Caco-2 (cell line): ENCODE data around the gene MMP28. TPM values are rescaled to one million over a fixed set of nuclear protein-coding genes. Genes with fewer than 3 reads are reported as not detected.
A peak's percentile ranks its signal among the peaks of the same experiment; 100 is the strongest.

Source experiments
- BruUV-seq: library from RNA; stranded (reverse); fragments of 400-500 nt; replicated peaks from 2 replicates; lab custom pipeline; 2021; lab: Mats Ljungman, UMichigan
- CTCF ChIA-PET: fragments of 300-600 bp; sonication (Branson Sonifier 250); formaldehyde crosslinking; loops from one replicate; lab custom pipeline; 2022; ENCODE audit warnings: antibody characterized with exemption; lab: Charles Lee
- POLR2A ChIA-PET: fragments of 300-600 bp; sonication (Branson Sonifier 250); formaldehyde crosslinking; loops from one replicate; lab custom pipeline; 2022; ENCODE audit warnings: antibody characterized with exemption; lab: Charles Lee
- DNase-seq, 2 experiments: peaks; one replicate each; pipeline versions ENCODE4 v3.0.0 to v3.0.0-alpha.2; 2020 to 2022
- H3K27me3 ChIP-seq: replicated peaks from 2 replicates; pipeline ENCODE4 v1.6.0; 2011; ENCODE audit warnings: low read length; ENCODE audit not compliant: control insufficient read depth, insufficient read depth
- H3K36me3 ChIP-seq: 2 replicates; pipeline ENCODE4 v1.5.1; 2011; ENCODE audit warnings: low read length; ENCODE audit not compliant: control insufficient read depth, insufficient read depth
- H3K4me1 ChIP-seq: fragments of 250-450 bp; sonication (Bioruptor Pico); 2 replicates; pipeline ENCODE4 v1.5.1; 2020; ENCODE audit warnings: mild to moderate bottlenecking
- H3K4me3 ChIP-seq: 2 replicates; pipeline ENCODE4 v1.5.1; 2011; ENCODE audit warnings: low read depth, mild to moderate bottlenecking, control low read depth, low read length
- H3K9me3 ChIP-seq: fragments of 250-450 bp; sonication (Bioruptor Pico); 2 replicates; pipeline ENCODE4 v1.5.1; 2020; ENCODE audit warnings: mild to moderate bottlenecking, moderate library complexity
- H3K27ac Mint-ChIP-seq: one replicate; pipeline ENCODE4 v1.8.0; 2022; ENCODE audit warnings: mixed read lengths; ENCODE audit not compliant: unreplicated experiment
- H3K27me3 Mint-ChIP-seq: one replicate; pipeline ENCODE4 v1.8.0; 2022; ENCODE audit warnings: mixed read lengths; ENCODE audit not compliant: insufficient read depth, unreplicated experiment
- H3K36me3 Mint-ChIP-seq: one replicate; pipeline ENCODE4 v1.8.0; 2022; ENCODE audit warnings: mild to moderate bottlenecking, mixed read lengths; ENCODE audit not compliant: insufficient read depth, unreplicated experiment
- H3K4me1 Mint-ChIP-seq: one replicate; pipeline ENCODE4 v1.8.0; 2022; ENCODE audit warnings: low read depth, mixed read lengths; ENCODE audit not compliant: unreplicated experiment
- H3K4me3 Mint-ChIP-seq: one replicate; pipeline ENCODE4 v1.8.0; 2022; ENCODE audit warnings: mild to moderate bottlenecking, moderate library complexity, mixed read lengths; ENCODE audit not compliant: unreplicated experiment
- H3K9me3 Mint-ChIP-seq: one replicate; pipeline ENCODE4 v1.8.0; 2022; ENCODE audit warnings: mixed read lengths; ENCODE audit not compliant: unreplicated experiment
- intact Hi-C: fragments of 100-400 bp; cut with micrococcal nuclease; formaldehyde crosslinking; loops from one replicate; pipeline ENCODE4 v1.10.0; 2022; ENCODE audit not compliant: unreplicated experiment
- total RNA-seq: library from RNA; stranded (reverse); gene quantifications from 2 replicates; pipeline ENCODE4 v1.2.3, GENCODE V29; 2022
- TF ChIP-seq, protein P1 (sequence below), 2 experiments: fragments of 200-600 bp in 1 of 2; IDR thresholded peaks; 1 replicate in 1 of 2; 2 replicates in 1 of 2; pipeline versions ENCODE4 v1.5.1 to v1.8.0; 2011 to 2022; ENCODE audit warnings: antibody characterized with exemption in 1 of 2, control low read depth in 1 of 2, inconsistent platforms in 1 of 2, low read depth in 1 of 2, low read length in 1 of 2, mild to moderate bottlenecking in 1 of 2, moderate library complexity in 1 of 2; ENCODE audit not compliant: insufficient read depth in 1 of 2, severe bottlenecking in 1 of 2, unreplicated experiment in 1 of 2

MMP28 gene
- total RNA-seq, 1 experiment from 2014 or later, result not detected

- DNase-seq, result peak; percentile 42 to 65
- BruUV-seq, result no TSS peak
- ChIA-PET CTCF (interaction anchor here (1.0 to 1.2 kb wide), 3 partner anchors 21 to 113 kb away, joined by 3 to 5 read pairs (median 5); no protein-coding TSS in a partner anchor), POLR2A (no interaction called here)
- Histone ChIP-seq H3K4me1 (peaks cover 7% of the 10 kb centered on the region), H3K36me3 (no peaks in the 10 kb centered on the region; the same call in 1 of the 2 replicates), H3K9me3 (no peaks in the 10 kb centered on the region), H3K27me3 (no peaks in the 10 kb centered on the region), H3K4me3 (no peak overlapping the region)
- Mint-ChIP-seq H3K27ac (no peak overlapping the region), H3K4me1 (peaks cover 14% of the 10 kb centered on the region), H3K36me3 (peaks cover 45% of the 10 kb centered on the region), H3K9me3 (no peaks in the 10 kb centered on the region), H3K27me3 (no peaks in the 10 kb centered on the region), H3K4me3 (no peak overlapping the region)
- intact Hi-C loops, result no loop called here
- TF ChIP-seq, protein P1, sequence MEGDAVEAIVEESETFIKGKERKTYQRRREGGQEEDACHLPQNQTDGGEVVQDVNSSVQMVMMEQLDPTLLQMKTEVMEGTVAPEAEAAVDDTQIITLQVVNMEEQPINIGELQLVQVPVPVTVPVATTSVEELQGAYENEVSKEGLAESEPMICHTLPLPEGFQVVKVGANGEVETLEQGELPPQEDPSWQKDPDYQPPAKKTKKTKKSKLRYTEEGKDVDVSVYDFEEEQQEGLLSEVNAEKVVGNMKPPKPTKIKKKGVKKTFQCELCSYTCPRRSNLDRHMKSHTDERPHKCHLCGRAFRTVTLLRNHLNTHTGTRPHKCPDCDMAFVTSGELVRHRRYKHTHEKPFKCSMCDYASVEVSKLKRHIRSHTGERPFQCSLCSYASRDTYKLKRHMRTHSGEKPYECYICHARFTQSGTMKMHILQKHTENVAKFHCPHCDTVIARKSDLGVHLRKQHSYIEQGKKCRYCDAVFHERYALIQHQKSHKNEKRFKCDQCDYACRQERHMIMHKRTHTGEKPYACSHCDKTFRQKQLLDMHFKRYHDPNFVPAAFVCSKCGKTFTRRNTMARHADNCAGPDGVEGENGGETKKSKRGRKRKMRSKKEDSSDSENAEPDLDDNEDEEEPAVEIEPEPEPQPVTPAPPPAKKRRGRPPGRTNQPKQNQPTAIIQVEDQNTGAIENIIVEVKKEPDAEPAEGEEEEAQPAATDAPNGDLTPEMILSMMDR (IDR thresholded peaks at IDR 0.05; ENCODE audit: insufficient read depth in 1 of 2, low read depth in 1 of 2, low read length in 1 of 2, severe bottlenecking in 1 of 2, unreplicated experiment in 1 of 2), result no peak
Observed at GRCh38 chr17:35726127-35726952, 69.1 kb downstream of the MMP28 start.

DNA sequence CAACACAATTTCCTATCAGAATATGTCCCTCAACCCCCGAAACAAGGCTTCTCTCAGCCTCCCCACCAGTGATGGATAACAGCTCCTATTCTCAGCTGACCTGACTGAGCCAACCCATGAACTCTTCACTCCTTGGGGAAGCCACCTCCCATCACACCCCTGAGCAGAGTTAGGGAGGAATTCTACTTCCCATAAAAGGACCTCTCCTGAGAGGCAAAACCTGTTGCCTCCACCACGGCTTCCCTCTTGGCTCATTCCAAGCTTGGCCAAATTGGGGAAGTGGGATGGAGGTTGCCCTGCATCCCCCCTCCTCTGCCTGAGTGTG lies 69.7 kb downstream of the MMP28 start:
- Histone ChIP-seq H3K36me3 (peaks cover 1% of the 10 kb centered on the region; the same call in 1 of the 2 replicates), H3K9me3 (no peaks in the 10 kb centered on the region), H3K4me3 (no peak overlapping the region), H3K4me1 (peaks cover under 1% of the 10 kb centered on the region; the same call in 1 of the 2 replicates), H3K27me3 (no peaks in the 10 kb centered on the region)
- intact Hi-C loops, result no loop called here
- H3K36me3 Mint-ChIP-seq, result peaks cover 50% of the 10 kb centered on the region
- CTCF ChIA-PET, result interaction anchor here (1.0 kb wide), 1 partner anchor 112 kb away, joined by 3 read pairs; no protein-coding TSS in a partner anchor
- no peaks in the 10 kb centered on the region for H3K9me3 Mint-ChIP-seq
- no peak for DNase-seq
- H3K27ac Mint-ChIP-seq, result no peak overlapping the region
- POLR2A ChIA-PET, result no interaction called here
- H3K4me3 Mint-ChIP-seq, result no peak overlapping the region
- H3K4me1 Mint-ChIP-seq, result peaks cover 9% of the 10 kb centered on the region
- BruUV-seq, result no TSS peak
- H3K27me3 Mint-ChIP-seq, result no peaks in the 10 kb centered on the region
- TF ChIP-seq, protein P1 (IDR thresholded peaks at IDR 0.05; ENCODE audit: insufficient read depth in 1 of 2, low read depth in 1 of 2, low read length in 1 of 2, severe bottlenecking in 1 of 2, unreplicated experiment in 1 of 2), result no peak

GRCh38 chr17:35725058-35725457 lies 70.4 kb downstream of the MMP28 start:
- intact Hi-C loops, result no loop called here
- peaks cover 50% of the 10 kb centered on the region for H3K36me3 Mint-ChIP-seq
- no peaks in the 10 kb centered on the region for H3K9me3 ChIP-seq
- ChIA-PET POLR2A (no interaction called here), CTCF (no interaction called here)
- peaks cover 5% of the 10 kb centered on the region for H3K4me1 Mint-ChIP-seq
- no peak overlapping the region for H3K27ac Mint-ChIP-seq
- H3K4me3 ChIP-seq, result no peak overlapping the region
- no peaks in the 10 kb centered on the region for H3K4me1 ChIP-seq
- H3K36me3 ChIP-seq, result peaks cover 2% of the 10 kb centered on the region; the same call in 1 of the 2 replicates
- BruUV-seq, result no TSS peak
- no peaks in the 10 kb centered on the region for H3K27me3 ChIP-seq
- DNase-seq, result no peak
- H3K9me3 Mint-ChIP-seq, result no peaks in the 10 kb centered on the region
- no peak overlapping the region for H3K4me3 Mint-ChIP-seq
- H3K27me3 Mint-ChIP-seq, result no peaks in the 10 kb centered on the region
- TF ChIP-seq, protein P1 (IDR thresholded peaks at IDR 0.05; ENCODE audit: insufficient read depth in 1 of 2, low read depth in 1 of 2, low read length in 1 of 2, severe bottlenecking in 1 of 2, unreplicated experiment in 1 of 2), result no peak
